K562 (cell line): ENCODE data around the gene TOM1L1. TPM values are rescaled to one million over a fixed set of nuclear protein-coding genes. Genes with fewer than 3 reads are reported as not detected.

Experiments used
- ARID4B ChIP-seq: sonication (generic); formaldehyde crosslinking; IDR thresholded peaks from 2 replicates; pipeline ENCODE4 v1.8.0; 2022; ENCODE audit warnings: mild to moderate bottlenecking, missing genetic modification reagents
- CUX1 ChIP-seq: fragments of 200-800 bp; sonication (Bioruptor generic); IDR thresholded peaks from 2 replicates; pipeline ENCODE4 v1.6.1; 2016; ENCODE audit warnings: missing genetic modification characterization, missing compliant biosample characterization
- GATA2 ChIP-seq: sonication (generic); formaldehyde crosslinking; IDR thresholded peaks from 2 replicates; pipeline ENCODE4 v1.4.0; 2020; ENCODE audit warnings: mild to moderate bottlenecking, missing genetic modification reagents
- NCOA2 ChIP-seq, 2 experiments: fragments of 450-650 bp; IDR thresholded peaks; 2 replicates each; pipeline ENCODE4 v1.6.1; 2018; ENCODE audit warnings: mild to moderate bottlenecking in 2 of 2, moderate library complexity in 1 of 2; ENCODE audit not compliant: partially characterized antibody in 2 of 2
- POLR2AphosphoS5 ChIP-seq: IDR thresholded peaks from 2 replicates; pipeline ENCODE4 v1.6.1; 2011; ENCODE audit warnings: mild to moderate bottlenecking, low read depth, low read length, moderate library complexity; ENCODE audit not compliant: control insufficient read depth, insufficient read depth
- TFAP4 ChIP-seq: sonication (generic); formaldehyde crosslinking; IDR thresholded peaks from 2 replicates; pipeline ENCODE4 v1.8.0; 2022; ENCODE audit warnings: missing genetic modification reagents, mild to moderate bottlenecking, moderate library complexity, borderline replicate concordance
- ZBTB2 ChIP-seq: fragments of 450-650 bp; IDR thresholded peaks from 2 replicates; pipeline ENCODE4 v1.6.1; 2016; ENCODE audit warnings: antibody characterized with exemption
- ZNF217 ChIP-seq: sonication (generic); formaldehyde crosslinking; IDR thresholded peaks from 2 replicates; pipeline ENCODE4 v1.8.0; 2022; ENCODE audit warnings: mild to moderate bottlenecking, missing genetic modification reagents
- polyA plus RNA-seq, 8 experiments: library from polyadenylated mRNA; depleted of rRNA in 4 of 8; stranded (reverse) in 5 of 8; unstranded in 3 of 8; fragments of >200 nt; fragmentation: Nextera tagmentation in 2 of 8; fragmentation: Illumina TruSeq in 1 of 8; extraction: Ambion mirVana in 2 of 8; extraction: Trizol in 1 of 8; gene quantifications; 2 replicates each; pipeline versions ENCODE4 v1.2.1 to v1.2.3, GENCODE V29; 2011 to 2014; ENCODE audit warnings: inconsistent platforms in 1 of 8, missing spikeins in 1 of 8
- total RNA-seq, 7 experiments: library from RNA; depleted of rRNA in 6 of 7; stranded (reverse); fragments of >200 nt in 6 of 7; fragmentation: Illumina TruSeq in 2 of 7; extraction: Trizol in 2 of 7; gene quantifications; 2 replicates each; pipeline versions ENCODE4 v1.2.1 to v1.2.3, GENCODE V29; 2011 to 2021; ENCODE audit warnings: low replicate concordance in 1 of 7
- TF ChIP-seq, protein P1 (sequence below): fragments of 250-450 bp; sonication (Bioruptor Pico); IDR thresholded peaks from 2 replicates; pipeline ENCODE4 v1.5.0; 2021

TOM1L1 gene
- total and polyA plus RNA-seq, 9 of the 15 experiments (the other 6 are each of a cell fraction or from before 2014, with no cell fraction given) = 21.3 to 74.3 (median 31.0) TPM

- TF ChIP-seq POLR2AphosphoS5 (peak; percentile 81), GATA2 (CRISPR knock-in tag) (no peak), CUX1 (CRISPR knock-in tag) (no peak), ZNF217 (no peak), NCOA2 (IDR thresholded peaks at IDR 0.05; ENCODE audit: partially characterized antibody in 2 of 2) (no peak), ZBTB2 (0 out of 2 replicates have a peak, but pooled peaks have one; percentile 40), ARID4B (CRISPR knock-in tag) (0 out of 2 replicates have a peak, but pooled peaks have one; percentile 44), TFAP4 (CRISPR knock-in tag) (peak; percentile 81)
- TF ChIP-seq, protein P1, sequence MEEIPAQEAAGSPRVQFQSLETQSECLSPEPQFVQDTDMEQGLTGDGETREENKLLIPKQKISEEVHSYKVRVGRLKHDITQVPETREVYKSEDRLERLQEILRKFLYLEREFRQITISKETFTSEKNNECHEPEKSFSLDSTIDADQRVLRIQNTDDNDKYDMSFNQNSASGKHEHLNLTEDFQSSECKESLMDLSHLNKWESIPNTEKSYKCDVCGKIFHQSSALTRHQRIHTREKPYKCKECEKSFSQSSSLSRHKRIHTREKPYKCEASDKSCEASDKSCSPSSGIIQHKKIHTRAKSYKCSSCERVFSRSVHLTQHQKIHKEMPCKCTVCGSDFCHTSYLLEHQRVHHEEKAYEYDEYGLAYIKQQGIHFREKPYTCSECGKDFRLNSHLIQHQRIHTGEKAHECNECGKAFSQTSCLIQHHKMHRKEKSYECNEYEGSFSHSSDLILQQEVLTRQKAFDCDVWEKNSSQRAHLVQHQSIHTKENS (CRISPR knock-in tag) = no peak
Measured at GRCh38 chr17:54968262-54968987, 67.8 kb downstream of the TOM1L1 start, which contains the start of the genes COX11 and STXBP4 (continued).
